Measurements from ENCODE around the gene MCCC1. TPM values are rescaled to one million over a fixed set of nuclear protein-coding genes. Genes with fewer than 3 reads are reported as not detected.

MCCC1 gene
- total RNA-seq, 4 donors from 2014 or later, result 26.4 to 37.3 (median 27.8) TPM

- Histone ChIP-seq H3K27ac (replicated peaks in 1 of 4) (peak overlapping the region; percentile 87 to 94 (median 91)), H3K4me3 (peak overlapping the region; percentile 78 to 99 (median 96)), H3K27me3 (no peaks in the 10 kb centered on the region), H3K4me1 (peaks cover 17 to 30% (median 26%) of the 10 kb centered on the region in 4 donors), H3K9me3 (no peaks in the 10 kb centered on the region), H3K36me3 (no peaks in the 10 kb centered on the region)
- intact Hi-C loops (cut with DNase I), result no loop called here
- 72% methylated on average over 10 of the region's 10 CpGs for WGBS
- no peak for DNase-seq (ENCODE audit: extremely low spot score)
- TF ChIP-seq POLR2AphosphoS5 (IDR thresholded peaks at IDR 0.05) (no peak), CTCF (IDR thresholded peaks at IDR 0.05) (no peak), POLR2A (IDR thresholded peaks at IDR 0.05; ENCODE audit: low read depth) (no peak), EP300 (IDR thresholded peaks at IDR 0.05) (no peak)
Measured at GRCh38 chr3:182981038-182981380, 118.3 kb downstream of the MCCC1 start.

GRCh38 chr3:182980204-182981037 is 118.9 kb downstream of the MCCC1 start, which contains the start of gene DCUN1D1:
DCUN1D1 (minus strand) TSS chr3:182980538; CDS start chr3:182980489, 49 bp downstream.
- WGBS, result 0% methylated on average over 11 of the region's 106 CpGs
- no peaks in the 10 kb centered on the region for H3K9me3 ChIP-seq
- TF ChIP-seq POLR2AphosphoS5 (IDR thresholded peaks at IDR 0.05) (peak; percentile 70 to 74), CTCF (IDR thresholded peaks at IDR 0.05) (no peak)
- DNase-seq (ENCODE audit: extremely low spot score), result no peak
- H3K4me1 ChIP-seq, result peaks cover 17 to 30% (median 26%) of the 10 kb centered on the region in 4 donors
- intact Hi-C loops (cut with DNase I), result no loop called here
- H3K27me3 ChIP-seq, result no peaks in the 10 kb centered on the region
- no peaks in the 10 kb centered on the region for H3K36me3 ChIP-seq
- H3K4me3 ChIP-seq, result peak within 1 kb of the TSS; percentile 78 to 99 (median 96)
- peak within 1 kb of the TSS; percentile 87 to 94 (median 91) for H3K27ac ChIP-seq (replicated peaks in 1 of 4)

DNA sequence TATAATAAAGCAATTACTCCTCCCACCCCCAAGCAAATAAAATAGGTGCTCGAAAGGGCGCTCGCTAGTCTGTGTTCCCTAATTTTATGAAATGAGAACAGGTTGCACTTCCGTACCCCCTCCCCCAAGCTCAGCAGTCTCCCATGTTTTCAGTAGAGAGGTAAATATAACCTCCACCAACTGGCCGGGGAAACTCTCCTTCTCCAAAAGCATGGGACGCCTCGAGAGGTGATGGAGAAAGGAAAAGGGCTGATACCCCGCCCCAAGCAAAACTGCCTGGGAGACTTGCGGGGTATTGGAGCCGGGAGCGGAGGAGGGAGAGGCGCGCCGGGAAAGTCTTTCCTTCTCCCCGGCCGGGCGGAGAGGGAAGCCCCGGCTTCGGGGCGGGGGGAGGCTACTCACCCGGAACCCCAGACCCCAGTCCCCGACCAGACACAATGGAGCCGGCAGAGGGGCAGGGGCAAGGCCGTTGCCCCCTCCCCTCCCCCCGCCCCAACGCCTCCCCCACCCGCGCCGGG is 119.6 kb downstream of the MCCC1 start:
- TF ChIP-seq CTCF (IDR thresholded peaks at IDR 0.05), result no peak
- no peak for TF ChIP-seq POLR2A (IDR thresholded peaks at IDR 0.05; ENCODE audit: low read depth)
- peak in 1 of 2 donors; percentile 10 for TF ChIP-seq POLR2AphosphoS5 (IDR thresholded peaks at IDR 0.05)
- no peak for DNase-seq (ENCODE audit: extremely low spot score)
- intact Hi-C loops (cut with DNase I), result no loop called here
- H3K27ac ChIP-seq (replicated peaks in 1 of 4), result peak overlapping the region; percentile 87 to 94 (median 91)
- WGBS, result 0% methylated on average over 18 of the region's 29 CpGs
- H3K4me1 ChIP-seq, result peaks cover 17 to 30% (median 26%) of the 10 kb centered on the region in 4 donors
- peak overlapping the region; percentile 78 to 99 (median 96) for H3K4me3 ChIP-seq
- H3K27me3 ChIP-seq, result no peaks in the 10 kb centered on the region
- H3K36me3 ChIP-seq, result no peaks in the 10 kb centered on the region
- H3K9me3 ChIP-seq, result no peaks in the 10 kb centered on the region

DNA sequence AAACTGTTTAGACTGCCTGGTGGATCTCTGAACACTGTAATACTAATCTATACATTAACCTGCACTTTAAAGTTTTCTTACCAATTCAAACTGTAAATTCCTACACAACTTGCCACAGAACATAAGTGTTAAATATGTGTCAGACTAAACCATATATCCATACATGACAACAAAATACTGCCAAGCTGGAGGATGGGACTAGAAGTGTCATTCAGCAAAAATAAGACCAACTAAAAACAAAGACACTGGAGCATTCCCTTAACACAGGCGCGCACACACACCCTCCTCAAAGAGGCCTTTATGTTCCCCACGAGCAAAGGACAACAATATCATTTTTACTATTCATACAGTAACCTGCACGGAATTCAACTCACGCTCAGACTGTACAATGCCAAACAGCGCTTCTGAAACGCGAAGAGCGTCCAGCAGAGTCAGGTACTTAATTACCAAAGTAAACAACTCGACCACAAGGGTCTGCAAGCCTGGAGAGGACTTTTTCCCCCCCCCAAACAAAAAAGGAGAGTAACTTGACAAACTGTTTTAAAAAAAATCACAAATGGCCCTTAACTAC is 120.1 kb downstream of the MCCC1 start:
- WGBS, result 5% methylated on average over 10 of the region's 10 CpGs
- Histone ChIP-seq H3K4me3 (peak overlapping the region; percentile 78 to 99 (median 96)), H3K4me1 (peaks cover 17 to 30% (median 26%) of the 10 kb centered on the region in 4 donors), H3K27ac (replicated peaks in 1 of 4) (peak overlapping the region; percentile 87 to 94 (median 91)), H3K9me3 (no peaks in the 10 kb centered on the region), H3K27me3 (no peaks in the 10 kb centered on the region), H3K36me3 (no peaks in the 10 kb centered on the region)
- DNase-seq (ENCODE audit: extremely low spot score), result no peak
- intact Hi-C loops (cut with DNase I), result no loop called here
- TF ChIP-seq POLR2A (IDR thresholded peaks at IDR 0.05; ENCODE audit: low read depth), result no peak

- intact Hi-C loops (cut with DNase I), result no loop called here
- no peak overlapping the region for H3K27ac ChIP-seq (replicated peaks in 1 of 4)
- peaks cover 17 to 30% (median 26%) of the 10 kb centered on the region in 4 donors for H3K4me1 ChIP-seq
- TF ChIP-seq EP300 (IDR thresholded peaks at IDR 0.05) (no peak), POLR2A (IDR thresholded peaks at IDR 0.05; ENCODE audit: low read depth) (no peak), CTCF (IDR thresholded peaks at IDR 0.05) (no peak), POLR2AphosphoS5 (IDR thresholded peaks at IDR 0.05) (no peak)
- H3K27me3 ChIP-seq, result no peaks in the 10 kb centered on the region
- H3K9me3 ChIP-seq, result no peaks in the 10 kb centered on the region
- no peaks in the 10 kb centered on the region for H3K36me3 ChIP-seq
- WGBS, result 74% methylated on average over 5 of the region's 5 CpGs
- H3K4me3 ChIP-seq, result peak overlapping the region in 1 of 4 donors; percentile 99
- no peak for DNase-seq (ENCODE audit: extremely low spot score)
Measured at GRCh38 chr3:182978387-182978786, 120.9 kb downstream of the MCCC1 start.
